DND-41 (cell line): ENCODE measurements around the gene LMOD3.

Experiments used
- EZH2 ChIP-seq: IDR thresholded peaks from 3 replicates; pipeline ENCODE4 v1.6.1; 2012; ENCODE audit warnings: borderline replicate concordance, low read depth, mild to moderate bottlenecking, moderate library complexity, low read length, inconsistent platforms; ENCODE audit not compliant: severe bottlenecking
- TF ChIP-seq, protein P1 (sequence below): IDR thresholded peaks from 2 replicates; pipeline ENCODE4 v1.5.1; 2012; ENCODE audit warnings: borderline replicate concordance, low read length, moderate library complexity, mild to moderate bottlenecking; ENCODE audit not compliant: poor library complexity, severe bottlenecking; ENCODE audit errors: extremely low read depth

DNA sequence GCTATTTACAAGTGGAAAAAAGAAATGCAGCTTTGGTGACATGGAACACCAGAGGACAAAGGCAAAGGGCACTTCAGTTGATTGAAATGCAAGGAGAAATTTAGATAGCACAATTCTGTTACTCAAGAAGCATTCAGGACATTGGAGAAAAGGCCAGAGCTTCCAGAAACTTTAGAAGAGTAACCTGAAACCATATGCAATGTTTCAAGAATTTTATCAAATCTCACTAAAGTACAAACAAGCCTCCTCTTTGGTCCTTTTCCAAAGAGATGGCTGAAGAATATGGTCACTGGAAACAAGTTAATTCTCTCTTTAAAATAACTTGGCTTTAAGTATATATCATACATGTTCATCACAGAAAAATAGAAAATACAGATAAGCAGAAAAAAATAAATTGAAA, 14.6 kb upstream of the LMOD3 start:
- TF ChIP-seq, protein P1, sequence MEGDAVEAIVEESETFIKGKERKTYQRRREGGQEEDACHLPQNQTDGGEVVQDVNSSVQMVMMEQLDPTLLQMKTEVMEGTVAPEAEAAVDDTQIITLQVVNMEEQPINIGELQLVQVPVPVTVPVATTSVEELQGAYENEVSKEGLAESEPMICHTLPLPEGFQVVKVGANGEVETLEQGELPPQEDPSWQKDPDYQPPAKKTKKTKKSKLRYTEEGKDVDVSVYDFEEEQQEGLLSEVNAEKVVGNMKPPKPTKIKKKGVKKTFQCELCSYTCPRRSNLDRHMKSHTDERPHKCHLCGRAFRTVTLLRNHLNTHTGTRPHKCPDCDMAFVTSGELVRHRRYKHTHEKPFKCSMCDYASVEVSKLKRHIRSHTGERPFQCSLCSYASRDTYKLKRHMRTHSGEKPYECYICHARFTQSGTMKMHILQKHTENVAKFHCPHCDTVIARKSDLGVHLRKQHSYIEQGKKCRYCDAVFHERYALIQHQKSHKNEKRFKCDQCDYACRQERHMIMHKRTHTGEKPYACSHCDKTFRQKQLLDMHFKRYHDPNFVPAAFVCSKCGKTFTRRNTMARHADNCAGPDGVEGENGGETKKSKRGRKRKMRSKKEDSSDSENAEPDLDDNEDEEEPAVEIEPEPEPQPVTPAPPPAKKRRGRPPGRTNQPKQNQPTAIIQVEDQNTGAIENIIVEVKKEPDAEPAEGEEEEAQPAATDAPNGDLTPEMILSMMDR, result no peak
- TF ChIP-seq EZH2, result no peak
